GM19023 (cell line): ENCODE results near the gene ZBED1.
"Not testable (repeated sequence)": the region's sequence is repeated elsewhere in the genome, so short reads cannot be mapped to it uniquely, and the experiment has no call there.

ENCODE experiments used
- ATAC-seq: cut with Tn5 transposase; IDR thresholded peaks from one replicate; pipeline ENCODE4 v1.9.1; 2021; ENCODE audit warnings: mild to moderate bottlenecking, moderate library complexity; ENCODE audit not compliant: unreplicated experiment

ZBED1 gene

GRCh38 chrX:2498781-2499302 lies 1.9 kb downstream of the ZBED1 start:
- ATAC-seq, result no peak

- no peak for ATAC-seq
These were observed 2.6 kb downstream of the ZBED1 start for GRCh38 chrX:2497961-2498780.

GRCh38 chrX:2495595-2495994 lies 5.2 kb downstream of the ZBED1 start:
- no peak for ATAC-seq

GRCh38 chrX:2492531-2493218 lies 8.1 kb downstream of the ZBED1 start:
- ATAC-seq, result no peak

- no peak for ATAC-seq
These were observed 10.1 kb downstream of the ZBED1 start for GRCh38 chrX:2490634-2491033.

GRCh38 chrX:2489446-2490445 lies 11.0 kb downstream of the ZBED1 start:
- no peak for ATAC-seq

- no peak for ATAC-seq
These were observed 12.0 kb downstream of the ZBED1 start for GRCh38 chrX:2488621-2489285.

- no peak for ATAC-seq
These were observed 13.4 kb downstream of the ZBED1 start for GRCh38 chrX:2487366-2487765.

GRCh38 chrX:2486476-2487133 lies 14.2 kb downstream of the ZBED1 start:
- ATAC-seq, result no peak

- ATAC-seq, result no peak
These were observed 14.9 kb downstream of the ZBED1 start for GRCh38 chrX:2485789-2486345.

GRCh38 chrX:2484721-2485648 lies 15.8 kb downstream of the ZBED1 start:
- no peak for ATAC-seq

- ATAC-seq, result no peak
These were observed 16.5 kb downstream of the ZBED1 start for GRCh38 chrX:2484256-2484655.

- no peak for ATAC-seq
These were observed 17.2 kb downstream of the ZBED1 start for GRCh38 chrX:2483398-2484060.

- ATAC-seq, result not testable (repeated sequence)
These were observed 19.2 kb downstream of the ZBED1 start for GRCh38 chrX:2481597-2481996.

- not testable (repeated sequence) for ATAC-seq
These were observed 20.8 kb downstream of the ZBED1 start for GRCh38 chrX:2479982-2480381.

GRCh38 chrX:2479420-2479780 lies 21.4 kb downstream of the ZBED1 start:
- ATAC-seq, result no peak

- no peak for ATAC-seq
These were observed 22.0 kb downstream of the ZBED1 start for GRCh38 chrX:2478546-2479419.
